Measurements from ENCODE around the gene EIPR1. TPM values are rescaled to one million over a fixed set of nuclear protein-coding genes. Genes with fewer than 3 reads are reported as not detected.

The EIPR1 gene
- total and polyA plus RNA-seq, 10 of the 15 experiments (the other 5 are each of a cell fraction or from before 2014, with no cell fraction given): 23.6 to 61.2 (median 42.2) TPM

DNA sequence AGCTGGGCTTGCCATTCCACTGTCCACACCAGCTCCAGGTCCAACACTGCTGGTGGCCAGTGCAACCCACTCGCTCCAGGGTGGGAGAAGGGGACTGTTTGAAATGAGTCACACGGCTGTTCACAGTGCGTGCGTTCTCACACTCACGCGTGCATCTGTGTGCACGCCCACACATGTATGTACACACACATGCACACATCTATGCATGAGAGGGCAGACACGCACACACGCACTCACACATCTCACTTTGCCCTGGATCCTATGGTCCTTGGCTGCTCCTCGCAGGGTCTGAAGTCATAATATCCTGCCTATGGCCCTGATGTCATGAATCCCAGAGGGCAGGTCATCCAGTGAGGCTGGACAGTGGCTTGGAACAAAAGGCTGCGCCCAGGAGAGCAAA is 182.8 kb downstream of the EIPR1 start:
- FAIRE-seq (no peak), ATAC-seq (no peak), DNase-seq (ENCODE audit: low read depth, low spot score) (no peak)
- in situ Hi-C loops (cut with MboI): no loop called here
- intact Hi-C loops (cut with micrococcal nuclease; ENCODE audit: unreplicated experiment): no loop called here
- H4K20me1 ChIP-seq (ENCODE audit: control insufficient read depth, insufficient read depth): no peaks in the 10 kb centered on the region
- no peak overlapping the region for H3K9ac ChIP-seq (ENCODE audit: control insufficient read depth, insufficient read depth, low read length)
- CTCF ChIA-PET: no interaction called here
- H3K4me2 ChIP-seq (ENCODE audit: control insufficient read depth, insufficient read depth): no peak overlapping the region
- no peak overlapping the region for H2AFZ ChIP-seq (ENCODE audit: control insufficient read depth, low read depth, low read length)
- WGBS (ENCODE audit: insufficient coverage, insufficient replicate concordance, low lambda C conversion rate, missing lambda C conversion rate): 100% methylated on average over 11 of the region's 11 CpGs
- H3K27me3 ChIP-seq (replicated peaks in 1 of 2; ENCODE audit: control insufficient read depth in 2 of 2, insufficient read depth in 2 of 2, low read length in 1 of 2): no peaks in the 10 kb centered on the region
- H3K79me2 ChIP-seq (ENCODE audit: control insufficient read depth, insufficient read depth, low read length): no peaks in the 10 kb centered on the region
- no peaks in the 10 kb centered on the region; the same call in 2 of the 3 replicates for H3K9me3 ChIP-seq (replicated peaks; ENCODE audit: control insufficient read depth, insufficient read depth, low read length)
- POLR2A ChIA-PET: no interaction called here
- TF ChIP-seq, protein P1, sequence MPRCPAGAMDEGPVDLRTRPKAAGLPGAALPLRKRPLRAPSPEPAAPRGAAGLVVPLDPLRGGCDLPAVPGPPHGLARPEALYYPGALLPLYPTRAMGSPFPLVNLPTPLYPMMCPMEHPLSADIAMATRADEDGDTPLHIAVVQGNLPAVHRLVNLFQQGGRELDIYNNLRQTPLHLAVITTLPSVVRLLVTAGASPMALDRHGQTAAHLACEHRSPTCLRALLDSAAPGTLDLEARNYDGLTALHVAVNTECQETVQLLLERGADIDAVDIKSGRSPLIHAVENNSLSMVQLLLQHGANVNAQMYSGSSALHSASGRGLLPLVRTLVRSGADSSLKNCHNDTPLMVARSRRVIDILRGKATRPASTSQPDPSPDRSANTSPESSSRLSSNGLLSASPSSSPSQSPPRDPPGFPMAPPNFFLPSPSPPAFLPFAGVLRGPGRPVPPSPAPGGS (IDR thresholded peaks at IDR 0.05; ENCODE audit: borderline replicate concordance, insufficient read depth, low read depth, low read length, poor library complexity, severe bottlenecking): peak; percentile 85
- TF ChIP-seq TCF3 (IDR thresholded peaks at IDR 0.05; ENCODE audit: borderline replicate concordance, insufficient read depth, low read depth, low read length) (0 out of 2 replicates have a peak, but pooled peaks have one; percentile 49), ZNF384 (IDR thresholded peaks at IDR 0.05; ENCODE audit: borderline replicate concordance, low read depth, low read length) (no peak)
- H3K27ac ChIP-seq (ENCODE audit: control insufficient read depth, insufficient read depth): no peak overlapping the region
- H3K36me3 ChIP-seq (ENCODE audit: control insufficient read depth in 2 of 2, insufficient read depth in 2 of 2, low read length in 1 of 2): peaks cover 0 to 12% of the 10 kb centered on the region in 2 experiments; a peak in 3 of 4 replicates
- H3K4me1 ChIP-seq (ENCODE audit: control insufficient read depth, insufficient read depth, low read length): no peaks in the 10 kb centered on the region
- BruUV-seq (replicated peaks): no TSS peak
- SMC1A ChIA-PET (ENCODE audit: uncharacterized antibody, unreplicated experiment): no interaction called here
- RAD21 ChIA-PET (ENCODE audit: unreplicated experiment): no interaction called here
- H3K4me3 ChIP-seq: no peak overlapping the region

DNA sequence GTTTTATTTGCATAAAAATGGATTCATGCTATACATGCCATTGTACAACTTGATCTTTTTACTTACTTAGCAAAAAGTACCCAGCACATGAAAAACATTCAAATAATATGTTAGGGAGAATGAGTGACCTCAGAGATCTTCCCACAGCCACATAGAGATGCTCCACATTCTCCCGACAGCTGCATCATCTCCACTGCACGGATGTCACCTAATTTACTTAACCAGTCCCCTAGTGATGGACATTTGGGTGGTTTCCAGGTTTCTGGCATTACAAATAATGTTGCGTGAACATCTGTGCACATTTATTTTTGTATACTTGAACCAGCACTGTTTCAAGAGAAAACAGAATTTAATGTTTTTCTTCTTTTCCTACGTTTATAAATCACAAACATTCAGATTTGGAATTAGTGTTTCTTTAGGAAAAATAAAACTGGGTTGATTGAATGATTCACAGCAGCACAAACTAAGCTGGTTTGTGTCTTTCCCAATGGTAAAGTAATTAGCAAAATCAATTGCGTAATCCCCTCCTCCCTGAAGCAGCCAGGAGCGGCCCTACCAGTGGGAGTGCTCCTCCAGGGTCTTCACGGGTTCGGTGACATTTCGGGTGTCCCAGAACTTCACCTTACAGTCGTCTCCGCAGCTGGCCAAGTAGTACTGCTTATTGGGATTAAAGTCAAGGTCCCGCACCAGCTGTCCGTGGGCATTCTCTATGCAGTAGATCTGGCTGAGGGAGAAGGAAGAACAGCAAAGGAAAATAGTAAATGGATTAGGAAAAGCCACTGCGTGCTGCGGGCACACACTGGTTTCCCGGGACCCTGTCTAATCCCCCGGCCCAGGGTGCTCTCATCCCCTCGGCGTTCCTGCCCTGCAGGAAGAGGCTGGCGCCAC is 183.9 kb downstream of the EIPR1 start:
- intact Hi-C loops (cut with micrococcal nuclease; ENCODE audit: unreplicated experiment): no loop called here
- H3K9ac ChIP-seq (ENCODE audit: control insufficient read depth, insufficient read depth, low read length): no peak overlapping the region
- no peak overlapping the region for H3K27ac ChIP-seq (ENCODE audit: control insufficient read depth, insufficient read depth)
- no peaks in the 10 kb centered on the region for H3K4me1 ChIP-seq (ENCODE audit: control insufficient read depth, insufficient read depth, low read length)
- 91% methylated on average over 19 of the region's 20 CpGs for WGBS (ENCODE audit: insufficient coverage, insufficient replicate concordance, low lambda C conversion rate, missing lambda C conversion rate)
- POLR2A ChIA-PET: no interaction called here
- no peaks in the 10 kb centered on the region for H3K79me2 ChIP-seq (ENCODE audit: control insufficient read depth, insufficient read depth, low read length)
- no peak overlapping the region for H2AFZ ChIP-seq (ENCODE audit: control insufficient read depth, low read depth, low read length)
- no peaks in the 10 kb centered on the region for H3K9me3 ChIP-seq (replicated peaks; ENCODE audit: control insufficient read depth, insufficient read depth, low read length)
- ATAC-seq (no peak), DNase-seq (ENCODE audit: low read depth, low spot score) (no peak), FAIRE-seq (no peak)
- peaks cover 0 to 15% of the 10 kb centered on the region in 2 experiments; a peak in 3 of 4 replicates for H3K36me3 ChIP-seq (ENCODE audit: control insufficient read depth in 2 of 2, insufficient read depth in 2 of 2, low read length in 1 of 2)
- H3K4me2 ChIP-seq (ENCODE audit: control insufficient read depth, insufficient read depth): no peak overlapping the region
- SMC1A ChIA-PET (ENCODE audit: uncharacterized antibody, unreplicated experiment): no interaction called here
- CTCF ChIA-PET: no interaction called here
- no TSS peak for BruUV-seq (replicated peaks)
- RAD21 ChIA-PET (ENCODE audit: unreplicated experiment): no interaction called here
- no peaks in the 10 kb centered on the region for H3K27me3 ChIP-seq (replicated peaks in 1 of 2; ENCODE audit: control insufficient read depth in 2 of 2, insufficient read depth in 2 of 2, low read length in 1 of 2)
- in situ Hi-C loops (cut with MboI): no loop called here
- H3K4me3 ChIP-seq: no peak overlapping the region
- H4K20me1 ChIP-seq (ENCODE audit: control insufficient read depth, insufficient read depth): no peaks in the 10 kb centered on the region
- TF ChIP-seq, protein P2, sequence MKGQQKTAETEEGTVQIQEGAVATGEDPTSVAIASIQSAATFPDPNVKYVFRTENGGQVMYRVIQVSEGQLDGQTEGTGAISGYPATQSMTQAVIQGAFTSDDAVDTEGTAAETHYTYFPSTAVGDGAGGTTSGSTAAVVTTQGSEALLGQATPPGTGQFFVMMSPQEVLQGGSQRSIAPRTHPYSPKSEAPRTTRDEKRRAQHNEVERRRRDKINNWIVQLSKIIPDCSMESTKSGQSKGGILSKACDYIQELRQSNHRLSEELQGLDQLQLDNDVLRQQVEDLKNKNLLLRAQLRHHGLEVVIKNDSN (IDR thresholded peaks at IDR 0.05; ENCODE audit: borderline replicate concordance, extremely low read length, insufficient read depth, low read depth, low read length): no peak
- TF ChIP-seq ZNF24 (IDR thresholded peaks at IDR 0.05) (no peak), JUNB (IDR thresholded peaks at IDR 0.05) (no peak), TCF12 (IDR thresholded peaks at IDR 0.05; ENCODE audit: low read depth, low read length) (no peak), MYB (IDR thresholded peaks at IDR 0.05; ENCODE audit: borderline replicate concordance, low read depth, low read length) (no peak), IRF4 (IDR thresholded peaks at IDR 0.05; ENCODE audit: low read depth, low read length) (no peak)
- TF ChIP-seq, protein P3, sequence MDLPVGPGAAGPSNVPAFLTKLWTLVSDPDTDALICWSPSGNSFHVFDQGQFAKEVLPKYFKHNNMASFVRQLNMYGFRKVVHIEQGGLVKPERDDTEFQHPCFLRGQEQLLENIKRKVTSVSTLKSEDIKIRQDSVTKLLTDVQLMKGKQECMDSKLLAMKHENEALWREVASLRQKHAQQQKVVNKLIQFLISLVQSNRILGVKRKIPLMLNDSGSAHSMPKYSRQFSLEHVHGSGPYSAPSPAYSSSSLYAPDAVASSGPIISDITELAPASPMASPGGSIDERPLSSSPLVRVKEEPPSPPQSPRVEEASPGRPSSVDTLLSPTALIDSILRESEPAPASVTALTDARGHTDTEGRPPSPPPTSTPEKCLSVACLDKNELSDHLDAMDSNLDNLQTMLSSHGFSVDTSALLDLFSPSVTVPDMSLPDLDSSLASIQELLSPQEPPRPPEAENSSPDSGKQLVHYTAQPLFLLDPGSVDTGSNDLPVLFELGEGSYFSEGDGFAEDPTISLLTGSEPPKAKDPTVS (IDR thresholded peaks at IDR 0.05; ENCODE audit: low read depth, low read length): no peak
